A549 (cell line): Measurements from ENCODE around the gene MED12L. TPM values are rescaled to one million over a fixed set of nuclear protein-coding genes. Genes with fewer than 3 reads are reported as not detected.

Experiments used
- ATAC-seq, 2 experiments: fragments of 200-7000 bp in 1 of 2; fragments of >200 bp in 1 of 2; cut with Nextera tagmentation in 1 of 2; cut with Tn5 transposase in 1 of 2; 3 replicates each; pipeline versions ENCODE4 v1.8.0 to v1.9.1; 2018 to 2020; ENCODE audit warnings: mild to moderate bottlenecking in 1 of 2, moderate library complexity in 1 of 2
- CTCF ChIA-PET: fragments of 300-600 bp; sonication (Branson Sonifier 250); formaldehyde crosslinking; extraction: SDS; loops from one replicate; lab custom pipeline; 2021; ENCODE audit warnings: antibody characterized with exemption, inconsistent platforms; lab: Yijun Ruan, JAX
- POLR2A ChIA-PET: fragments of 350-600 bp; formaldehyde crosslinking; extraction: SDS; loops from one replicate; lab custom pipeline; 2021; ENCODE audit warnings: antibody characterized with exemption, inconsistent platforms; lab: Yijun Ruan, JAX
- DNase-seq, 2 experiments: peaks; one replicate each; pipeline versions ENCODE4 v3.0.0 to v3.0.0-alpha.2; 2011 to 2016; ENCODE audit warnings: low read depth in 1 of 2, low spot score in 1 of 2
- FAIRE-seq: peaks from 2 replicates; lab custom pipeline; 2011; peaks lifted over from hg19 to GRCh38; lab: Jason Lieb, UNC
- H3K27ac ChIP-seq, 2 experiments: fragments of >200 bp; sonication (Bioruptor Twin); formaldehyde crosslinking; 3 replicates each; pipeline ENCODE4 v1.5.1; 2016 to 2017
- H3K4me1 ChIP-seq: fragments of >200 bp; sonication (Bioruptor Twin); formaldehyde crosslinking; 3 replicates; pipeline ENCODE4 v1.6.1; 2016
- H3K4me2 ChIP-seq: fragments of >200 bp; sonication (Bioruptor Twin); formaldehyde crosslinking; 3 replicates; pipeline ENCODE4 v1.6.1; 2016
- H3K4me3 ChIP-seq: fragments of >200 bp; sonication (Bioruptor Twin); formaldehyde crosslinking; 3 replicates; pipeline ENCODE4 v1.5.1; 2016
- H3K9me3 ChIP-seq: fragments of >200 bp; sonication (Bioruptor Twin); formaldehyde crosslinking; 3 replicates; pipeline ENCODE4 v1.6.1; 2016
- BHLHE40 ChIP-seq: IDR thresholded peaks from 2 replicates; pipeline ENCODE4 v1.6.1; 2012; ENCODE audit warnings: low read depth, low read length, inconsistent platforms
- CHD2 ChIP-seq: fragments of 150-350 bp; IDR thresholded peaks from 2 replicates; pipeline ENCODE4 v1.6.1; 2014; ENCODE audit warnings: low read length; ENCODE audit not compliant: partially characterized antibody
- CTCF ChIP-seq: fragments of >200 bp; sonication (Bioruptor Twin); formaldehyde crosslinking; IDR thresholded peaks from 3 replicates; pipeline ENCODE4 v1.5.1; 2016
- E2F6 ChIP-seq: IDR thresholded peaks from 2 replicates; pipeline ENCODE4 v1.6.1; 2012; ENCODE audit warnings: low read depth, borderline replicate concordance
- EHF ChIP-seq: fragments of 250-450 bp; sonication (Bioruptor Pico); IDR thresholded peaks from 2 replicates; pipeline ENCODE4 v1.5.0; 2020; ENCODE audit warnings: mild to moderate bottlenecking
- FOSB ChIP-seq: fragments of 250-450 bp; sonication (Bioruptor Pico); IDR thresholded peaks from 2 replicates; pipeline ENCODE4 v1.5.0; 2020; ENCODE audit warnings: mild to moderate bottlenecking, moderate library complexity
- GATA3 ChIP-seq: IDR thresholded peaks from 2 replicates; pipeline ENCODE4 v1.6.1; 2012; ENCODE audit warnings: borderline replicate concordance
- JUNB ChIP-seq: fragments of >200 bp; sonication (Bioruptor Twin); formaldehyde crosslinking; IDR thresholded peaks from 2 replicates; pipeline ENCODE4 v1.6.1; 2016
- MAFK ChIP-seq: fragments of 450-650 bp; IDR thresholded peaks from 2 replicates; pipeline ENCODE4 v1.6.1; 2014; ENCODE audit not compliant: partially characterized antibody
- PBX3 ChIP-seq: IDR thresholded peaks from 2 replicates; pipeline ENCODE4 v1.6.1; 2012
- REST ChIP-seq: fragments of 200-600 bp; sonication (generic); IDR thresholded peaks from 2 replicates; pipeline ENCODE4 v1.6.1; 2016; ENCODE audit warnings: antibody characterized with exemption, mild to moderate bottlenecking, moderate library complexity
- SREBF2 ChIP-seq: fragments of 450-650 bp; IDR thresholded peaks from 2 replicates; pipeline ENCODE4 v1.6.1; 2014; ENCODE audit warnings: mild to moderate bottlenecking, moderate library complexity
- TFCP2L1 ChIP-seq: fragments of 250-450 bp; sonication (Bioruptor Pico); IDR thresholded peaks from 2 replicates; pipeline ENCODE4 v1.5.0; 2021; ENCODE audit warnings: mild to moderate bottlenecking
- USF2 ChIP-seq: fragments of 450-650 bp; IDR thresholded peaks from 2 replicates; pipeline ENCODE4 v1.6.1; 2014; ENCODE audit warnings: antibody characterized with exemption
- ZFP36 ChIP-seq: fragments of 450-650 bp; IDR thresholded peaks from 2 replicates; pipeline ENCODE4 v1.6.1; 2014; ENCODE audit warnings: borderline replicate concordance; ENCODE audit not compliant: partially characterized antibody
- ZSCAN20 ChIP-seq: fragments of 250-450 bp; sonication (Bioruptor Pico); IDR thresholded peaks from 2 replicates; pipeline ENCODE4 v1.8.0; 2022; ENCODE audit warnings: mild to moderate bottlenecking, moderate library complexity
- WGBS: methylation state at CpG from one replicate; pipeline ENCODE4 v1.1.6; 2017; ENCODE audit errors: missing lambda C conversion rate; 5-methylcytosine and 5-hydroxymethylcytosine counted together
- polyA plus RNA-seq, 4 experiments: library from polyadenylated mRNA; depleted of rRNA in 3 of 4; stranded (reverse); fragments of >200 nt; fragmentation: RNase III in 1 of 4; extraction: RNeasy Plus Mini Kit Qiagen cat#74134 plus additional on column Dnase treatment in 1 of 4; gene quantifications; 2 replicates in 3 of 4; 3 replicates in 1 of 4; pipeline ENCODE4 v1.2.3, GENCODE V29; 2011 to 2017

Gene MED12L
- polyA plus RNA-seq, 2 of the 4 experiments (the other 2 are of a cell fraction): 0.32 to 0.63 TPM

GRCh38 chr3:151443583-151443982, 358.1 kb downstream of the MED12L start:
- ATAC-seq (no peak), FAIRE-seq (no peak), DNase-seq (no peak)
- Histone ChIP-seq H3K4me1 (peaks cover 5% of the 10 kb centered on the region; the same call in 1 of the 3 replicates), H3K9me3 (no peaks in the 10 kb centered on the region), H3K4me2 (no peak overlapping the region), H3K27ac (no peak overlapping the region), H3K4me3 (no peak overlapping the region)
- WGBS: 83% methylated on average over 7 of the region's 7 CpGs
- ChIA-PET CTCF (interaction anchor here (1.0 to 1.4 kb wide), 3 partner anchors 12 to 475 kb away, joined by 3 read pairs; no protein-coding TSS in a partner anchor), POLR2A (no interaction called here)
- TF ChIP-seq SREBF2: no peak
- peak; percentile 84 for TF ChIP-seq REST

GRCh38 chr3:151445273-151446001, 360.0 kb downstream of the MED12L start:
- CTCF ChIA-PET: interaction anchor here (1.4 kb wide), 1 partner anchor 23 kb away, joined by 4 read pairs; no protein-coding TSS in a partner anchor
- ATAC-seq (no peak), FAIRE-seq (no peak), DNase-seq (no peak)
- H3K27ac ChIP-seq: no peak overlapping the region
- WGBS: 76% methylated on average over 5 of the region's 5 CpGs
- H3K9me3 ChIP-seq: no peaks in the 10 kb centered on the region
- no peak overlapping the region for H3K4me3 ChIP-seq
- H3K4me2 ChIP-seq: no peak overlapping the region
- H3K4me1 ChIP-seq: no peaks in the 10 kb centered on the region
- POLR2A ChIA-PET: no interaction called here
- no peak for TF ChIP-seq PBX3
- no peak for TF ChIP-seq ZFP36
- no peak for TF ChIP-seq CHD2
- TF ChIP-seq GATA3: no peak
- TF ChIP-seq TFCP2L1 (CRISPR knock-in tag): no peak
- TF ChIP-seq USF2: no peak
- TF ChIP-seq MAFK: no peak
- no peak for TF ChIP-seq ZSCAN20 (CRISPR knock-in tag)
- no peak for TF ChIP-seq E2F6
- TF ChIP-seq BHLHE40: no peak
- no peak for TF ChIP-seq CTCF
- TF ChIP-seq, all 56 proteins: peak for 0

GRCh38 chr3:151446002-151446340, 360.5 kb downstream of the MED12L start:
- no peak for FAIRE-seq
- no peak overlapping the region for H3K4me2 ChIP-seq
- H3K27ac ChIP-seq: no peak overlapping the region
- H3K4me3 ChIP-seq: no peak overlapping the region
- no peaks in the 10 kb centered on the region for H3K4me1 ChIP-seq
- CTCF ChIA-PET: no interaction called here
- no peak for ATAC-seq
- 64% methylated on average over 3 of the region's 3 CpGs for WGBS
- no peaks in the 10 kb centered on the region for H3K9me3 ChIP-seq
- TF ChIP-seq EHF (no peak), FOSB (CRISPR knock-in tag) (no peak), JUNB (no peak)
- POLR2A ChIA-PET: no interaction called here
- DNase-seq: no peak
